WTC11 (cell line): ENCODE measurements around the gene RHOBTB3.

ENCODE experiments used
- ARID4B ChIP-seq: sonication (generic); formaldehyde crosslinking; IDR thresholded peaks from 2 replicates; pipeline ENCODE4 v1.8.0; 2023; ENCODE audit warnings: missing genetic modification reagents, mild to moderate bottlenecking, borderline replicate concordance
- CTCF ChIP-seq: fragments of 200-600 bp; IDR thresholded peaks from 2 replicates; pipeline ENCODE4 v1.8.0; 2022; ENCODE audit warnings: antibody characterized with exemption
- GABPB1 ChIP-seq: sonication (generic); formaldehyde crosslinking; IDR thresholded peaks from 2 replicates; pipeline ENCODE4 v1.8.1; 2023; ENCODE audit warnings: mild to moderate bottlenecking, missing genetic modification reagents
- JUN ChIP-seq: sonication (generic); formaldehyde crosslinking; IDR thresholded peaks from 2 replicates; pipeline ENCODE4 v1.8.0; 2023; ENCODE audit warnings: mild to moderate bottlenecking, missing genetic modification reagents
- MXD4 ChIP-seq: fragments of 250-450 bp; sonication (Bioruptor Pico); IDR thresholded peaks from 2 replicates; pipeline ENCODE4 v1.8.0; 2021; ENCODE audit warnings: mild to moderate bottlenecking, moderate library complexity, borderline replicate concordance
- NFE2L1 ChIP-seq: sonication (generic); formaldehyde crosslinking; IDR thresholded peaks from 2 replicates; pipeline ENCODE4 v1.8.1; 2023; ENCODE audit warnings: missing genetic modification reagents
- TEAD4 ChIP-seq: sonication (generic); formaldehyde crosslinking; IDR thresholded peaks from 2 replicates; pipeline ENCODE4 v1.8.0; 2022; ENCODE audit warnings: mild to moderate bottlenecking, missing genetic modification reagents
- TP53 ChIP-seq: sonication (generic); formaldehyde crosslinking; IDR thresholded peaks from 2 replicates; pipeline ENCODE4 v1.8.1; 2023; ENCODE audit warnings: mild to moderate bottlenecking, missing genetic modification reagents
- ZNF263 ChIP-seq: sonication (generic); formaldehyde crosslinking; IDR thresholded peaks from 2 replicates; pipeline ENCODE4 v1.8.1; 2022; ENCODE audit warnings: low read depth, mild to moderate bottlenecking, moderate library complexity, missing genetic modification reagents
- ZNF671 ChIP-seq: fragments of 250-450 bp; sonication (Bioruptor Pico); IDR thresholded peaks from 2 replicates; pipeline ENCODE4 v1.8.0; 2021; ENCODE audit warnings: mild to moderate bottlenecking
- TF ChIP-seq, protein P1 (sequence below): sonication (generic); formaldehyde crosslinking; IDR thresholded peaks from 2 replicates; pipeline ENCODE4 v1.8.0; 2023; ENCODE audit warnings: missing genetic modification reagents

GRCh38 chr5:95815155-95815729, 84.1 kb downstream of the RHOBTB3 start:
- no peak for TF ChIP-seq ARID4B
- no peak for TF ChIP-seq JUN (CRISPR knock-in tag)
- TF ChIP-seq MXD4 (CRISPR knock-in tag) = no peak
- no peak for TF ChIP-seq TEAD4 (CRISPR knock-in tag)
- TF ChIP-seq, protein P1, sequence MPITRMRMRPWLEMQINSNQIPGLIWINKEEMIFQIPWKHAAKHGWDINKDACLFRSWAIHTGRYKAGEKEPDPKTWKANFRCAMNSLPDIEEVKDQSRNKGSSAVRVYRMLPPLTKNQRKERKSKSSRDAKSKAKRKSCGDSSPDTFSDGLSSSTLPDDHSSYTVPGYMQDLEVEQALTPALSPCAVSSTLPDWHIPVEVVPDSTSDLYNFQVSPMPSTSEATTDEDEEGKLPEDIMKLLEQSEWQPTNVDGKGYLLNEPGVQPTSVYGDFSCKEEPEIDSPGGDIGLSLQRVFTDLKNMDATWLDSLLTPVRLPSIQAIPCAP (CRISPR knock-in tag) = no peak
- no peak for TF ChIP-seq ZNF263 (CRISPR knock-in tag)
- TF ChIP-seq NFE2L1 (CRISPR knock-in tag) = no peak
- TF ChIP-seq GABPB1 (CRISPR knock-in tag) = no peak
- no peak for TF ChIP-seq CTCF
- no peak for TF ChIP-seq TP53 (CRISPR knock-in tag)
- TF ChIP-seq ZNF671 = no peak
